SW 1271 (cell line): Measurements from ENCODE around the gene AJM1.
"Not testable (repeated sequence)": the region's sequence is repeated elsewhere in the genome, so short reads cannot be mapped to it uniquely, and the experiment has no call there.

Experiments used
- DNase-seq, 2 experiments: peaks; one replicate each; lab custom pipeline; 2025; lab: John Stamatoyannopoulos, UW

Gene AJM1

GRCh38 chr9:136880651-136881050 lies 38.4 kb downstream of the AJM1 start:
- no peak for DNase-seq

- DNase-seq = no peak
Observed at GRCh38 chr9:136881691-136882108, 39.4 kb downstream of the AJM1 start.

- DNase-seq = peak; percentile 78 to 83
Observed at GRCh38 chr9:136882109-136882946, 40.0 kb downstream of the AJM1 start.

- not testable (repeated sequence) for DNase-seq
Observed at GRCh38 chr9:136882947-136883283, 40.6 kb downstream of the AJM1 start.

- not testable (repeated sequence) for DNase-seq
Observed at GRCh38 chr9:136883670-136884069, 41.4 kb downstream of the AJM1 start.

GRCh38 chr9:136885950-136886578 lies 43.8 kb downstream of the AJM1 start, which contains the start of gene TRAF2:
Gene TRAF2, plus strand, starts transcription at chr9:136886516. Its CDS starts 12,225 bp downstream, at chr9:136898741.
- DNase-seq = peak; percentile 84 to 97

GRCh38 chr9:136886610-136887597 lies 44.6 kb downstream of the AJM1 start:
- DNase-seq = peak in 1 of 2 experiments; percentile 17

- DNase-seq = no peak
Observed at GRCh38 chr9:136888454-136888853, 46.2 kb downstream of the AJM1 start.

GRCh38 chr9:136889858-136890257 lies 47.6 kb downstream of the AJM1 start:
- no peak for DNase-seq

GRCh38 chr9:136890661-136891060 lies 48.4 kb downstream of the AJM1 start:
- no peak for DNase-seq
